Aorta (tissue), 5 donors: ENCODE results near the gene SLC2A3. TPM values are rescaled to one million over a fixed set of nuclear protein-coding genes. Genes with fewer than 3 reads are reported as not detected.
"Not testable (repeated sequence)": the region's sequence is repeated elsewhere in the genome, so short reads cannot be mapped to it uniquely, and the experiment has no call there.

Experiments
- ATAC-seq: fragments of 200-7000 bp; cut with Tn5 transposase; one replicate; pipeline ENCODE4 v1.9.1; 2022; ENCODE audit warnings: moderate library complexity; ENCODE audit not compliant: low FRiP score
- DNase-seq, 2 donors: peaks; one replicate each; pipeline ENCODE4 v3.0.0-alpha.2; 2020
- H3K27ac ChIP-seq, 2 donors: one replicate each; pipeline ENCODE4 v1.5.1; 2013; ENCODE audit warnings: low read length in 2 of 2, mild to moderate bottlenecking in 2 of 2, moderate library complexity in 2 of 2, control low read depth in 1 of 2, inconsistent platforms in 1 of 2, low read depth in 1 of 2
- H3K27me3 ChIP-seq, 2 donors: one replicate each; pipeline ENCODE4 v1.6.1; 2013; ENCODE audit warnings: control low read depth in 1 of 2, low read length in 1 of 2, mild to moderate bottlenecking in 1 of 2, moderate library complexity in 1 of 2; ENCODE audit not compliant: insufficient read depth in 2 of 2, control insufficient read depth in 1 of 2
- H3K36me3 ChIP-seq, 2 donors: one replicate each; pipeline ENCODE4 v1.6.1; 2013; ENCODE audit warnings: control low read depth in 1 of 2, low read length in 1 of 2, mild to moderate bottlenecking in 1 of 2; ENCODE audit not compliant: insufficient read depth in 2 of 2, control insufficient read depth in 1 of 2
- H3K4me1 ChIP-seq, 2 donors: one replicate each; pipeline ENCODE4 v1.6.1; 2013; ENCODE audit warnings: low read length in 2 of 2, control low read depth in 1 of 2, mild to moderate bottlenecking in 1 of 2, moderate library complexity in 1 of 2; ENCODE audit not compliant: insufficient read depth in 2 of 2, control insufficient read depth in 1 of 2
- H3K4me3 ChIP-seq, 2 donors: one replicate each; pipeline ENCODE4 v1.5.1; 2013; ENCODE audit warnings: low read length in 2 of 2, control low read depth in 1 of 2, mild to moderate bottlenecking in 1 of 2
- H3K9me3 ChIP-seq: one replicate; pipeline ENCODE4 v1.6.1; 2013; ENCODE audit warnings: mild to moderate bottlenecking, low read length; ENCODE audit not compliant: control insufficient read depth
- WGBS, 2 donors: extraction: QIAGEN DNeasy Blood & Tissue Kit; methylation state at CpG; one replicate each; pipeline ENCODE4 v1.1.7; 2013; 5-methylcytosine and 5-hydroxymethylcytosine counted together
- intact Hi-C, 2 donors: fragments of 100-400 bp; cut with DNase I; formaldehyde crosslinking; loops; one replicate each; pipeline versions ENCODE4 v1.14.2 to v1.15.0; 2022
- polyA plus RNA-seq, 2 donors: library from polyadenylated mRNA; stranded (reverse); fragments of 200-250 nt; gene quantifications; one replicate each; pipeline ENCODE4 v1.2.3, GENCODE V29; 2013
- total RNA-seq, 2 donors: library from RNA; stranded (reverse); fragmentation: NEBNext Ultra II Directional; extraction: Animal tissue kit (Norgen Biotek cat#: 25700); gene quantifications; one replicate each; pipeline ENCODE4 v1.2.1, GENCODE V29; 2021
- donor health status: healthy with polysubstance abuse.
- donor health status: Bipolar disorder and iron deficiency.
- donor health status: DM: no; HTN: no; CAD: no.
- donor health status: DM: no; HTN: no; CAD: no.
- donor health status: DM: yes; HTN: yes; CAD: no.

The SLC2A3 gene
- total and polyA plus RNA-seq, 4 donors: 6.0 to 178 (median 74.8) TPM

- H3K4me3 ChIP-seq, H3K4me1 ChIP-seq, intact Hi-C loops, H3K9me3 ChIP-seq, ATAC-seq, H3K36me3 ChIP-seq, H3K27ac ChIP-seq, DNase-seq, H3K27me3 ChIP-seq: not testable (repeated sequence)
- WGBS, 2 donors: 69 to 72% methylated on average over 4 of the region's 4 CpGs
Measured at GRCh38 chr12:7881736-7882120, 54.3 kb downstream of the SLC2A3 start.

DNA sequence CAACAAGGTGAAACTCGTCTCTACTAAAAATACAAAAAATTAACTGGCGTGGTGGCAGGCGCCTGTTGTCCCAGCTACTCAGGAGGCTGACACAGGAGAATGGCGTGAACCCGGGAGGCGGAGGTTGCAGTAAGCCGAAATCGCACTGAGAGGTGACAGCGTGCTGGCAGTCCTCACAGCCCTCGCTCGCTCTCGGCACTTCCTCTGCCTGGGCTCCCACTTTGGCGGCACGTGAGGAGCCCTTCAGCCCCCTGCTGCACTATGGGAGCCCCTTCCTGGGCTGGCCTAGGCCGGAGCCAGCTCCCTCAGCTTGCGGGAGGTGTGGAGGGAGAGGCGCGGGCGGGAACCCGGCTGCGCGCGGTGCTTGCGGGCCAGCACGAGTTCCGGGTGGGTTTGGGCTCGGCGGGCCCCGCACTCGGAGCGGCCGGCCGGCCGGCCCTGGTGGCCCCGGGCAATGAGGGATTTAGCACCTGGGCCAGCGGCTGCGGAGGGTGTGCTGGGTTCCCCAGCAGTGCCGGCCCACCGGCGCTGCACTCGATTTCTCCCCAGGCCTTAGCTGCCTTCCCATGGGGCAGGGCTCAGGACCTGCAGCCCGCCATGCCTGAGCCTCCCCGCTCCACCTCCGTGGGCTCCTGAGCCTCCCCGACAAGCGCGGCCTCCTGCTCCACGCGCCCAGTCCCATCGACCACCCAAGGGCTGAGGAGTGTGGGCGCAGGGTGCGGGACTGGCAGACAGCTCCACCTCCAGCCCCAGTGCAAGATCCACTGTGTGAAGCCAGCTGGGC is 54.8 kb downstream of the SLC2A3 start:
- H3K4me1 ChIP-seq, H3K4me3 ChIP-seq, DNase-seq, H3K27me3 ChIP-seq, H3K36me3 ChIP-seq, ATAC-seq, H3K27ac ChIP-seq, H3K9me3 ChIP-seq, intact Hi-C loops: not testable (repeated sequence)
- WGBS, 2 donors: 92 to 94% methylated on average over 46 to 52 of the region's 52 CpGs

GRCh38 chr12:7879246-7879645 is 56.7 kb downstream of the SLC2A3 start:
- intact Hi-C loops: no loop called here
- 88 to 97% methylated on average over 3 of the region's 3 CpGs for WGBS, 2 donors

DNA sequence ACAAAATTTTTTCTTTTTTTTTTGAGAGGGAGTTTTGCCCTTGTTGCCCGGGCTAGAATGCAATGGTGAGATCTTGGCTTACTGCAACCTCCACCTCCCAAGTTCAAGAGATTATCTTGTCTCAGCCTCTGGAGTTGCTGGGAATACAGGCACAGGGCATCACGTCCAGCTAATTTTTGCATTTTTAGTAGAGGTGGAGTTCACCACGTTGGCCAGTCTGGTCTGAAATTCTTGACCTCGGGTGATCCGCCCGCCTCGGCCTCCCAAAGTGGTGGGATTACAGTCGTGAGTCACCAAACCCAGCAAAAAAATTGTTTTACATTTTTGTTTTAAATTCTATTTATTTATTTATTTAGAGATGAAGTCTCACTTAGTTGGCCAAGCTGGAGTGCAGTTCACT is 58.6 kb downstream of the SLC2A3 start:
- H3K9me3 ChIP-seq: no peaks in the 10 kb centered on the region
- intact Hi-C loops: no loop called here

More at GRCh38 chr12:7879246-7879645, 56.7 kb downstream of the SLC2A3 start:
- H3K9me3 ChIP-seq: no peaks in the 10 kb centered on the region
- DNase-seq: no peak
- no peaks in the 10 kb centered on the region for H3K36me3 ChIP-seq
- no peaks in the 10 kb centered on the region for H3K27me3 ChIP-seq
- H3K27ac ChIP-seq: no peak overlapping the region
- no peaks in the 10 kb centered on the region for H3K4me1 ChIP-seq
- no peak overlapping the region for H3K4me3 ChIP-seq
- no peak for ATAC-seq

DNA sequence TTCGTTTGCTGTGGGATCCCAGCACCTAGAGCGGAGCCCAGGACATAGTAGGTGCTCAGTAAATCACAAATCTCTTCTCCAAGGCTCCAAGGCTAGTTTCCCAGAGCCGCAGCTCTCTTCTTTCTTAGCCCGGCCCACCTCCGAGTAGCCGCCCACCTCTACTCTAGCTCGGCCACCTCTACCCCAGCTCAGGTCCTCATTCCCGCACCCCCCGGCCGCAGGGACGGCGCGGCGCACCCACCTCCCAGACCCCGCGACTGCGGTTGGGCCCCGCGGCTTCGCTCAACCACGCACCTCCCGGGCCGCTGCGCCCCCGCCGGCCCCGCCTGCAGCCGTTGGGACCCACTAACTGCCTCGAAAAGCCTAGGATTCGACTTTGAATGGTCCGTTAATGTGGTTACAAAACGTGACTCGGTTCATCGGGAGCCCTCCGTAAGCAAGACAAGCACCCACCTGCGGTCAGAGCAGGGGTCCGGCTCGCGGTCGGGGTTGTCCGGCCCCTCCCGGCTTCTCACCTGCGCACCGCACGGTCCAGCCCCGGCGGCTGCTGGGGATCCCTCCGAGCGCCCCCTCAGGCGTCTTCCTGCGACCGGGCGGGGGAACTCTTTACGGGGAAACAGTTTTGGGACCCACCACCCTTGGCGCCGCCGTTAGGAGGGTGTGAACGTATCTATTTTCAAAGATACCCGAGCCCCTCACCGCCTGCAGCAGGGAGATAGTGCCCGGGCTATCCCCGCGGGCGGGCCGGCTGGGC is 63.2 kb downstream of the SLC2A3 start, which contains the start of gene SLC2A14:
TSS of gene SLC2A14 (minus strand) at position 350 of the 754 bp plus-strand sequence. CDS start 3,035 bp downstream, outside the sequence.
- H3K9me3 ChIP-seq: no peaks in the 10 kb centered on the region

More for the DNA sequence above, 58.6 kb downstream of the SLC2A3 start:
- H3K27me3 ChIP-seq: no peaks in the 10 kb centered on the region
- H3K4me3 ChIP-seq: no peak overlapping the region
- 82 to 84% methylated on average over 8 of the region's 8 CpGs for WGBS, 2 donors
- ATAC-seq (no peak), DNase-seq (no peak)
- no peaks in the 10 kb centered on the region for H3K4me1 ChIP-seq
- no peaks in the 10 kb centered on the region for H3K36me3 ChIP-seq
- no peak overlapping the region for H3K27ac ChIP-seq

DNA sequence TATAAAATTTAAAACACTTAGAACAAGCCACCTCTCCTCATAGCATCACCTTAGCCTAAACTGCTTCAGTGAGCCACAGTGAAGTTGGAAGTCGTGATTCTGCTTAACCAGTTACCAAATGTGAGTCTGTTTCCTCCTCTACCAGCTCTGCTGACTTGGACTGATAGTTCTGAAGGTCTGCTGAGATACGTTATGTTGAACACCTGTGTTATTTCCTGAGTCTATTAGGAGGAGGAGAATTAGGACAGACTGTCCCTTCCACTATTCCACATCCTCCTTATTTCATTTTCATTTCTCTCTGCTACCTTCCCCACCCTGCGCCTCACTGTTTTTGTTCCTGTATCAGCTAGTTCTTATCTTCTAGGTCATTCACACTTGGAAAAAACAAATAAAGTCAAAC is 65.7 kb downstream of the SLC2A3 start:
- ATAC-seq (no peak), DNase-seq (no peak)
- H3K27me3 ChIP-seq: peaks cover 0 to 1% of the 10 kb centered on the region in 2 donors
- intact Hi-C loops: no loop called here
- 33 to 56% methylated on average over 3 of the region's 3 CpGs for WGBS, 2 donors
- H3K9me3 ChIP-seq: no peaks in the 10 kb centered on the region
- H3K36me3 ChIP-seq: no peaks in the 10 kb centered on the region
- H3K4me1 ChIP-seq: no peaks in the 10 kb centered on the region
- no peak overlapping the region for H3K27ac ChIP-seq
- H3K4me3 ChIP-seq: no peak overlapping the region

More for the DNA sequence above, 63.2 kb downstream of the SLC2A3 start, which contains the start of gene SLC2A14:
- Histone ChIP-seq H3K4me3 (no peak within 1 kb of the TSS), H3K27me3 (peaks cover 0 to 1% of the 10 kb centered on the region in 2 donors), H3K4me1 (no peaks in the 10 kb centered on the region), H3K27ac (no peak within 1 kb of the TSS), H3K36me3 (no peaks in the 10 kb centered on the region)
- ATAC-seq (no peak), DNase-seq (no peak)
- intact Hi-C loops: no loop called here
- WGBS, 2 donors: 11% methylated on average over 65 of the region's 65 CpGs

Other genes starting within 250 kb of the SLC2A3 start
- under 1 TPM; 0.30 to 0.84 TPM for gene GDF3, start 240.4 kb downstream of the SLC2A3 start, total RNA-seq
- gene GDF3, start 240.4 kb downstream of the SLC2A3 start, polyA plus RNA-seq: not detected
- not detected for gene DPPA3, start 224.8 kb downstream of the SLC2A3 start, total RNA-seq
- gene DPPA3, start 224.8 kb downstream of the SLC2A3 start, polyA plus RNA-seq: not detected
- gene CLEC4C, start 188.8 kb downstream of the SLC2A3 start, total RNA-seq: not detected
- not detected for gene CLEC4C, start 188.8 kb downstream of the SLC2A3 start, polyA plus RNA-seq
- gene NANOGNB, start 171.0 kb downstream of the SLC2A3 start, total RNA-seq: not detected
- not detected for gene NANOGNB, start 171.0 kb downstream of the SLC2A3 start, polyA plus RNA-seq
- under 1 TPM; 0.32 to 0.57 TPM for gene NANOG, start 146.8 kb downstream of the SLC2A3 start, total RNA-seq
- not detected for gene NANOG, start 146.8 kb downstream of the SLC2A3 start, polyA plus RNA-seq
- gene SLC2A14, start 63.3 kb downstream of the SLC2A3 start, total RNA-seq: 1 to 10 TPM; 3.1 to 3.6 TPM
- gene SLC2A14, start 63.3 kb downstream of the SLC2A3 start, polyA plus RNA-seq: not detected
- 10 to 100 TPM; 29.8 to 32.1 TPM for gene FOXJ2, start 96.5 kb upstream of the SLC2A3 start, total RNA-seq
- 10 to 100 TPM in 1 of 2 donors, 1 to 10 TPM in 1; 6.0 to 12.1 TPM for gene FOXJ2, start 96.5 kb upstream of the SLC2A3 start, polyA plus RNA-seq
- gene C3AR1, start 130.2 kb upstream of the SLC2A3 start, total RNA-seq: 10 to 100 TPM; 23.4 to 39.8 TPM
- gene C3AR1, start 130.2 kb upstream of the SLC2A3 start, polyA plus RNA-seq: 10 to 100 TPM in 1 of 2 donors, 1 to 10 TPM in 1; 4.8 to 23.9 TPM
- gene NECAP1, start 146.1 kb upstream of the SLC2A3 start, total RNA-seq: 10 to 100 TPM; 29.6 to 33.2 TPM
- 10 to 100 TPM; 13.6 to 20.1 TPM for gene NECAP1, start 146.1 kb upstream of the SLC2A3 start, polyA plus RNA-seq
- gene CLEC4A, start 187.4 kb upstream of the SLC2A3 start, total RNA-seq: 1 to 10 TPM; 3.0 to 5.2 TPM
- 1 to 10 TPM; 3.9 to 8.4 TPM for gene CLEC4A, start 187.4 kb upstream of the SLC2A3 start, polyA plus RNA-seq
- gene ZNF705A, start 220.8 kb upstream of the SLC2A3 start, total RNA-seq: not detected
- gene ZNF705A, start 220.8 kb upstream of the SLC2A3 start, polyA plus RNA-seq: not detected